Fibroblast of upper back skin (primary cell): ENCODE measurements around the gene PDZRN3.

Experiments used
- DNase-seq: peaks from one replicate; pipeline ENCODE4 v3.0.0-alpha.2; 2013

PDZRN3 gene

DNA sequence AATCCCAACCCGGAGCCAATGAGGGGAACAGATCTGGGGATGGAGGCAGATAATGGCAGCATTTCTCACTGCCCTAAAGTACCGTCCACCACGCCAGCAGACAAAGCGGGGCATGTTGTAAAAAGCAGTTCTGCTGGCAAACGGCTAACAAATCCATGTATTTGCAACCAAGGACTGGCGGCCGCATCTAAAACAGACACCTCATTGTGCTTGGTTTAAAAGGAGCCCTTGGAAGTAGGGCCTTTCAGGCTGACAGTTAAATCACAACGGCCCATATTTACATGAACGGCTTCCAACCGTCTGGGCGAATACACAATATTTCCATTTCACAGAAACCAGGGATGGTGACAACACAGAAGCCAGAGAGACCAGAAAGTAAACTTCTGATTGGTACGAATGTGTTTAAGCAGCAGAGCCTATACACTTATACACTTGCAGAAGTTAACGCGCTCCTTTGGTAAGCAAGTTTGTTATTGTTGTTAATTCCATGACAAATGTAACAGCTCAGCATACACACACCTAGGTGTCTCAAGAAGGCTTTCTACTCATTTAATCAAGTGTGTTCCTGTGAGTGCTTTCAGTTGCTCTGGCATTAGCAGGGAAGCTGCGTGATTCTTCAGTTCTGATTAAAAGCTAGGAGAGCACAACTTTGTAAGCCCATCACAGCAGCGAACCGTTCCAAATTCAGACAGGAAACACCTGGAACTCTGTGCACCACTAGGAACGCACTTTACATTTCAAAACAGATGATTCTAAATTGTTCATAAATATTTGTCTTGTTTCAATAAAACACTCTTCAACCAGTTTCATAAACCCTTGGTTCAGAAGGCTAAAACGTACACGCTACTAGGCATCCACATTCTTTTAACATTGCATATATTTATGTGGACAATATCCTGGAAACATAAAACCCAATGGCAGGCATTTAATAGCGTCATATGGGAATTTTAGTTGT lies 112.9 kb downstream of the PDZRN3 start:
- DNase-seq, result peak; percentile 62

GRCh38 chr3:73510784-73511183 lies 114.0 kb downstream of the PDZRN3 start:
- no peak for DNase-seq

DNA sequence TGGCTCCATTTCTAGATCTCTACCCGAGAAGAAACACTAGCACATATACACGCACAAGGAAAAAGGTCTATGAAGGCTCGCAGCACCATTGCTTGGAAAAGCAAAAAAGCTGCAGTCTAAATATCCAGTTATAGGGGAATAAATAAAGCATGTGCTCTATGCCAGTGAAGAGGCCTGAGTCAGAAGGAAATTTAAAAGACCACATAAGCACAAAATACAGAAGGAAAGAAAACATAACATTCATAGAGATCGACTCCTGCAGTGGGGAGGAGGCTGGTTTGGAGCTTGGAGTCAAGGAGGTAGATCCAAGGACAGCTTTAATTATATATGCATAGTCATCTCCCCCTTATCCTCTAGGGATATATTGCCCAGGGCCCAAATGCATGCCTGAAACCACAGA lies 114.4 kb downstream of the PDZRN3 start:
- no peak for DNase-seq

GRCh38 chr3:73509816-73510215 lies 114.9 kb downstream of the PDZRN3 start:
- DNase-seq, result no peak

DNA sequence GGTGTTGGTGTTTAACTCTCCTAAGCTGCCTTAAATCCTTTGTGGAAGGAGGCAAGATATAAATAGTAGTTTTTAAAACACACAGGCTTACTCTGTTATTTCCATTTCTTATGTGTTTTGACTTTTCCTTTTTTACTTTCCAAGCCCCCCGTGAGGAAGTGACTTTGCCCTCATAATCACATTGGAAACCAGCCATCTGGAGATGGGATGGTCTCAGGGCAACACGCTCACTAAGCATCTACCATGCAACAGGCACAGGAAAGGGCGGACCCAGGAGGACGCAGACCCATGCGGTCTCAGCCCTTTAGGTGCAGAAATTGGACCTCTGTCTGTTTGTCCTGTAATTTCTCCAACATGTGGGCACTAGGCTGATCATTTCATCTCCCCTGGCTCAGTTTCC lies 115.7 kb downstream of the PDZRN3 start:
- no peak for DNase-seq

GRCh38 chr3:73508330-73508954 lies 116.3 kb downstream of the PDZRN3 start:
- DNase-seq, result peak; percentile 74

- DNase-seq, result no peak
Measured at GRCh38 chr3:73504852-73505251, 119.9 kb downstream of the PDZRN3 start.

GRCh38 chr3:73504239-73504638 lies 120.5 kb downstream of the PDZRN3 start:
- DNase-seq, result no peak

GRCh38 chr3:73503781-73504180 lies 121.0 kb downstream of the PDZRN3 start:
- DNase-seq, result peak; percentile 42

DNA sequence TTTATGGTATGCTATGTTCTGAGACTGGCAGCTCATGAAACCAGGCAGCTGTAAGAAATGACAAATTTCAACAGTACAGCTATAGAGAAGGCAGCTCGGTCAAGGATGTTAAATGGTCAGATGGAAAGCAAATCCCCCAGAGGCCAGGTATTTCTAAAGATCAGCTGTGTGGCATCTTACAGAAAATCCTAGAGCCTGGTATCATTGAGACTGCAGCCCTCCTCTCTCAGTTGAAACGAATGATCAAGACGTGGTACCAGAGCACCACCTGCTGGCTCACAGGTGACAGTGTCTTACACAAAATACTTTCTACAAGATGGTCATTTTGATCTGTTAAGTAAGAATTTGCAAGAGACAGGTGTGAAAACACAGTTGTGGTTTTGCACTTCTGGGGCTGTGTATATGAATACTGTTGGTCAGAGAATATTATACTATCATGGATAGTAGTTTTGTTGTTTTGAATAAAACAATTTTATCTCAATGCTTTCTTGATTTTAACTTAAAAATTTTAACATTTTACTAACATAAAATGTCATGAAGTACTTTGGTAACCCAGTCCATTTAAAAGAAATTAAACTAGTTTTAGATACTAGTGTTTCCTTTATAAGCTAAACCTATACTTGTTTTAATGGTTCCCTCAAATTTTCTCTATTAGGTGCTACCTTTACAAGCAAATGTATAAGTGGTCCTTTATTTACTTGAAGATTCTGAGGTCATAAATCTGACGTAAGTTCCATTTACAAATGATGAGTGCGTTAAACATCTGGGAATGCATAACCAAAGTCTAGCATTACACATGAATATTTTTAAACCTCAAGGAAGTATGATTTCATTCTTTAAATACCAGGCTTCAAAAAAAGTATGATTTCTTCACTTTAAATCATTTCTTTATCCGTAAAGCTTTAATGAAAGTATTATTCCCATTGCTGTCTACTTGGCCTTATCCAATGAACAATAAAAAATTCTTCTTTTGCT lies 121.8 kb downstream of the PDZRN3 start:
- DNase-seq, result peak; percentile 93

DNA sequence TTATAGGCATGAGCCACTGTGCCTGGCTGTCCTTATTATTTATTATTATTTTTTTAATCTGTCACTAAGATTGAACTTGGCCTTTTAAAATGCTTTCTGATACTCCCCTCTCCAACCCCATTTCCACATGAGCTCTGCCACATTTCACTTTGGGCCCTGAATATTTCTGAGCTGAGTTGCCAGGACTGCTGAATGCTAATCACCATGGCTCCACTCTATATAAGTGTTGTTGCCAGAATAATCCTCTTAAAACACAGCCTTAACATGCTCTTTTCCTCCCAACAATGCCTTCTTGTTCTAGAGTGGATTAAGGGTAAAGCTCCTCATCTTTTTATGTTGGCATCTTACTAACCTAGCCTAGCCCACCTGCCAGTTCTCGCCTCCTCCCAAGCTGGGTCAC lies 124.4 kb downstream of the PDZRN3 start:
- peak; percentile 49 for DNase-seq

GRCh38 chr3:73499787-73500186 lies 125.0 kb downstream of the PDZRN3 start:
- DNase-seq, result peak; percentile 58

- peak; percentile 59 for DNase-seq
Measured at GRCh38 chr3:73498764-73499622, 125.7 kb downstream of the PDZRN3 start.

DNA sequence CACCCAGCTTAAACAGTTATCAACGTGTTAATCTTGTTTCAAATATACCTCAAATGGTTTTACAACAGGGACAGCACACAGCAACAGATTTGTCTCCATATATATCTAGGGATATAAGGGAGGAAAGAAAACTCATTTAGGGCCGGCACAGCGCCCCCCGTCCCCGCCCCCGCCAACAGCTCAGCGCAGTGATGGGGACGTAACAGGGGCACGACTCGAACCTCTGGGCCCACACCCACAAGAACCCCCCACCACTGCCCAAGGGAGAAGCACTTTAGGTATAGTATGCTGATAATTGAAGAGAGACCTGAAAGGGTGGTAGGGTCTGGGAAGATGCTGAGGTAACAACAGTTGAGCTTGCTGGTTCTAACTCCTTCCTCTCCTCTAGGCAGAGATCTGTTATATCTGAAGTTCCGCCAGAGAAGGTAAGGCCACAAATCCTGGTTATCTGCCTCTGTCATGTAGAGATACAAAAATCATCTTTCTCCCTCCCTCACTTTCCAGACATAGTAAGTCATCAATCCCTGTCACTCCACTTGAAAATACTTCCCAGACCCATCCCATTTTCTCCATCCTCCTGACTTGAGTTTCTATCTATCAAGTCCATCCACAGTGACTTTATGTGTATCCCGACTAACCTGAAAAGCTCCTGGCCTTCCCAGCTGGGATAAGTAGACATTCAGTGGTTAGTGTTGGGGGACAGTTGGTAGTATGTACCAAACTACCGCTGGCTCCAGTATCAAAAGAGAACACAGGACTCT lies 126.9 kb downstream of the PDZRN3 start:
- no peak for DNase-seq

- peak; percentile 74 for DNase-seq
Measured at GRCh38 chr3:73493543-73494308, 131.0 kb downstream of the PDZRN3 start.

GRCh38 chr3:73492186-73492585 lies 132.6 kb downstream of the PDZRN3 start:
- no peak for DNase-seq

- no peak for DNase-seq
Measured at GRCh38 chr3:73491287-73491662, 133.5 kb downstream of the PDZRN3 start.

GRCh38 chr3:73490453-73491286 lies 134.1 kb downstream of the PDZRN3 start:
- peak; percentile 80 for DNase-seq

DNA sequence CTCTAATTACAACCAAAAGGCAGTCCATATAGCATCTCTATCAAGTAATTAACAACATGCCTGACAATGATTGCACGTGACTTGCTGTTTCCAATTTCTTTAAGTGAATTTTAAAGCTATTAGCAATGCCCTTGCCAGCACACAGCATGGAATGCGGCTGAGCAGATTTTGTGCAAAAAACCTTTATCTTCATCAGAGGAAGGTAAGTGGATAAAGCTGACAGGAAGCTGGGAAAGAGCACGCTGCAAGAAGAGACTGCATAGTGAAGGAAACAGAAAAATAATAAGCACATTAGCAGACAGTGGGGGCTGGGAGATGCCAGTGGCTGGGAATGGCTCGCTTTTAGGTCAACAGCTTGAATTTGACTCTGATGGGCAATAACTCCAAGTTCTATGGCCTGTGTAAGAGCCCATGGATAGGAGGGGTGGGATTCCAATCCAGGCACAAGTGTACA lies 138.8 kb downstream of the PDZRN3 start:
- peak; percentile 41 for DNase-seq
